Measurements from ENCODE around the gene MTHFSD. TPM values are rescaled to one million over a fixed set of nuclear protein-coding genes. Genes with fewer than 3 reads are reported as not detected.

Gene MTHFSD
- total RNA-seq, 2 experiments from 2014 or later = 20.7 to 22.5 TPM

GRCh38 chr16:86522634-86523033 lies 32.4 kb downstream of the MTHFSD start:
- H3K27ac Mint-ChIP-seq = no peak overlapping the region
- H3K4me1 Mint-ChIP-seq = no peaks in the 10 kb centered on the region
- H3K4me3 Mint-ChIP-seq = no peak overlapping the region
- H3K9me3 Mint-ChIP-seq = no peaks in the 10 kb centered on the region
- H3K36me3 Mint-ChIP-seq = peaks cover 2% of the 10 kb centered on the region
- no peak for DNase-seq
- H3K27me3 Mint-ChIP-seq = peaks cover 34% of the 10 kb centered on the region

DNA sequence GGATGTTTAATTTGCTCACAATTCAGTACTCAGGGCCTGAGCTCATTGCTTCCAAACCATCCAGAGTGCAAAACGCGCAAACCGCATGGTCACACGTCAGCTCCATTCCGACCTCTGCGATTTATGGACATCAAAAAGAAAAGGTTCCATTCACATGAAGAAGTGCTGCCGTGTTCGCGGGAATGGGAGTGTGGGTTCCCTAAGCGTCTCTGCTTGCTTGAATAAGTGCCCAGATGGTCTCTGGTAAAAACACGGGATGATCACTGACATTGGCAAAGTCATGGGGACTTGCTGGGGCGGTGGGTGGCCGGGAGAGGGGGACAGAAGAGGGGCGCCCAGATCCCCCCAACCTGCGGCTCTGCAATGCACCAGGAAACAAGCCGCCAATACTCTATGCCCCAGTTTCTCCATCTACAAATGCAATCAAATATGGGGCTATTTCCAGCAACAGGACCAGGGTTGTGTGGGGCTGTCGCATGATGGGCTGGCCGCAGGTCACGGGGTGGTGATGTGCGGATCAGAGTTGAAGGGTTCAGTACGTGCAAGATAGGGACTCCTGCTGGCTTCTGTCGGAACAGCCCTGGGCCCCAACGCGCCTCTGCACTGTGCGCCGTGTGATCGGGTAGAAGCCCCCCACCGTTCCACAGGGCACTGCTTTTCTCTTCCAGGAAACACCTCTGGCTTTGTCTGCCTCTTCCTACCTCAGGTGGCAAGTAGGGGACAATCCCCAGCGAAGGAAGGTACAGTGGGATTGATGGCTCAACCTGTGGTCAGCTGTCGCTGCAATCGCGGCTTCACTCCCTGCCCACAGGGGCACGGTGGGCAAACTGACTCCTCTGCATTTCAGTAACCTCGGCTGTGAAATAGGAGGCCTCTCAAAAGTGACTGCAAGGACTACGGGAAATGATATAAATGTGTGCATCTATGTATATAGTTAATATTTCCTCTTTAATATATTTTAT lies 33.5 kb downstream of the MTHFSD start:
- no peaks in the 10 kb centered on the region for H3K9me3 Mint-ChIP-seq
- H3K27ac Mint-ChIP-seq = no peak overlapping the region
- H3K4me1 Mint-ChIP-seq = no peaks in the 10 kb centered on the region
- peaks cover 45% of the 10 kb centered on the region for H3K27me3 Mint-ChIP-seq
- no peak for DNase-seq
- H3K4me3 Mint-ChIP-seq = no peak overlapping the region
- H3K36me3 Mint-ChIP-seq = no peaks in the 10 kb centered on the region

DNA sequence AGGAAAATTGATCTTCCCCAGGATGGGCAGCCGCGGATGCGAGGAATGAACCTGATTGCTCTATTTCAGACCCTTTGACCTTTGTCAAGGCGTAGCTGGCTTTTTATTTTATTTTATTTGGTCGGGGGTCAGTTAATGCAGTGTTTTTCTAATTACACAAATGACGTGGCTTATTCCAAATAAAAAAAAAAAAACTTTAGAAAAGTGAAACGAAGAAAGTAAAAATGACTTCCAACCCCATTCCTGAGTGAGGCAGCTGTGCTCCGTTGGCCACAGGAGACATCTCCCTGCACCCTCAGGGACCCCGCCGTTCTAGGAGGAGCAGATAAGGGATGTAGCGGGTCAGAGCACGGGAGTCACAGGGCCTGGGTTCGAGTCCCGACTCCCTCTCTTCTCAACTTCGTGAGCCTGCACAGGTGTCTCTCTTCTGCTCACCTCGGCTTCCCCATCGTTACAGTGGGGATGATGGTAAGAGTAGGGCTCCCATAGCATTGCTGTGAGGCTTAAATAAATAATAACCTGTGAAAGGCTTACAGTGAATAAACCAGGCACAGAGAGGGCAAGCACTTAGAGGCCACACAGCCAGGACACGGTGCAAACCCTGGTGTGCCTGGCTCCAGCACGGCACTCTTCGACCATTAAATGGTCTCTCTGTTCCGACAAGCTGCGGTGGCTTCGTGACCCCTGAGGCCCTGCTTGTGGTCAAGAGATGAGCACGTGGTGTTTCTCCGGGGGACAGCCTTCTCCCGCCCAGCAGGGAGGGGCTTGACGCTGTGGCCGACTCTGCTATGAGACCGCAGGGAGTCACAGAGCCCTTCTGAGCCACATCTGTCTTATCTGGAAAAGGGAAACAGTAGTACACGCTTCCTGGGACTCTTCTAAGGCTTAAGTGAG lies 34.5 kb downstream of the MTHFSD start:
- H3K4me3 Mint-ChIP-seq = no peak overlapping the region
- no peak for DNase-seq
- H3K9me3 Mint-ChIP-seq = no peaks in the 10 kb centered on the region
- no peak overlapping the region for H3K27ac Mint-ChIP-seq
- peaks cover 54% of the 10 kb centered on the region for H3K27me3 Mint-ChIP-seq
- H3K36me3 Mint-ChIP-seq = no peaks in the 10 kb centered on the region
- no peaks in the 10 kb centered on the region for H3K4me1 Mint-ChIP-seq

DNA sequence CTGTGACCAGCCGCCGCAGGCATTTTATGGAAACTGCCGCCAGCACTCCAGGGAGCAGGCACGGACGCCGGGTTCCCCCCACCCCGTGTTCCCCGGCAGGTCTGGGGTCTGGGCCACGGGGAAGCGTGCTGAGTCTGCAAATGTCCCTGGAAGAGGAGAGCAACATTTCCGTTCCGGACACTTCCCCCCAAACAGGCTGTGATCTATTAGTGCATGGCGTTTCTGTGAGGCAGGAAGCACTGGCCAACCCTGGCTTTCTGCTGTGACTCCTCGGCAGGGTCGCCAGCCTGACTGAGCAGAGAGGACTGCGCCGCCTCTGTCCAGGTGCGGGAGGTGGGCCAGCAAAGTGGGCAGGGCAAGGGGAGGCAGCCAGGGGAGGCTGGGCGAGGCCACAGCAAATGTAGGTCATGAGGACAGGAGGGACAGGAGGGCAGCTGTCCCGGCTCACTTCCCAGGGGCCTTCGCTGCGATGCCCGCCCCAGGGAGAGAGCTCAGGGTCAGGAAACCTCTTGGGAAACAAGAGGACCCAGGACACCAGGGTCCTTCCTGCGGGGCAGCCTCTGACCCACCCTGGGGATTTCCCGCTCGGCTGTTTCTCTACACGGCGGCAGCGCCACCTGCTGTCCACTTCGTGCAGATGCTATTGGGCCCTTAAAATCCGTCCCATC lies 35.3 kb downstream of the MTHFSD start:
- Mint-ChIP-seq H3K9me3 (no peaks in the 10 kb centered on the region), H3K36me3 (no peaks in the 10 kb centered on the region), H3K27ac (no peak overlapping the region), H3K4me3 (no peak overlapping the region), H3K4me1 (no peaks in the 10 kb centered on the region), H3K27me3 (peaks cover 60% of the 10 kb centered on the region)
- DNase-seq = peak; percentile 31

GRCh38 chr16:86519007-86519648 lies 35.9 kb downstream of the MTHFSD start:
- H3K4me1 Mint-ChIP-seq = no peaks in the 10 kb centered on the region
- no peak for DNase-seq
- peaks cover 66% of the 10 kb centered on the region for H3K27me3 Mint-ChIP-seq
- H3K4me3 Mint-ChIP-seq = no peak overlapping the region
- no peaks in the 10 kb centered on the region for H3K9me3 Mint-ChIP-seq
- H3K27ac Mint-ChIP-seq = no peak overlapping the region
- H3K36me3 Mint-ChIP-seq = no peaks in the 10 kb centered on the region

- Mint-ChIP-seq H3K4me3 (no peak overlapping the region), H3K36me3 (no peaks in the 10 kb centered on the region), H3K9me3 (no peaks in the 10 kb centered on the region), H3K27ac (no peak overlapping the region), H3K4me1 (peaks cover 6% of the 10 kb centered on the region), H3K27me3 (peaks cover 80% of the 10 kb centered on the region)
- DNase-seq = peak; percentile 50
Measured at GRCh38 chr16:86517652-86518258, 37.3 kb downstream of the MTHFSD start.

DNA sequence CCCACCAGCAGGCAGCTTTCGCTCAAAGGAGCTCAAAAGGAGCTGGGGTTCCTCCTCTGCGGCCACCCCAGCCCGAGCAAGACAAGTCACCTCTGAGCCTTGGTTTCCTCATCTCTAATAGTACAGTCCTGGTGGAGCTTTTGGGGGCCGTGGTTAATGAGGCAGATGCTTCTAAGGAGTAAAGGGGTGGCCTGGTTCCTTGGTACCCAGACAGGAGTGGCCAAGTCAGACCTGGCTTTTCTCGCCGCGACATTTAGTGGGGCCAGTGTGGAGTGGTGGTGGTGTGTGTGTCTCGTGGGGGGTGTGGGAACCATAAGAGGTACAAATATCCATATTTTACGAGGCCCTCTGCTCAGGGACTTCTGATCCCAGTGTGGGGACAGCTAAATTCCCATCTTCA lies 38.0 kb downstream of the MTHFSD start:
- Mint-ChIP-seq H3K9me3 (no peaks in the 10 kb centered on the region), H3K36me3 (no peaks in the 10 kb centered on the region), H3K27ac (no peak overlapping the region), H3K4me3 (no peak overlapping the region), H3K27me3 (peaks cover 85% of the 10 kb centered on the region), H3K4me1 (peaks cover 6% of the 10 kb centered on the region)
- DNase-seq = no peak

DNA sequence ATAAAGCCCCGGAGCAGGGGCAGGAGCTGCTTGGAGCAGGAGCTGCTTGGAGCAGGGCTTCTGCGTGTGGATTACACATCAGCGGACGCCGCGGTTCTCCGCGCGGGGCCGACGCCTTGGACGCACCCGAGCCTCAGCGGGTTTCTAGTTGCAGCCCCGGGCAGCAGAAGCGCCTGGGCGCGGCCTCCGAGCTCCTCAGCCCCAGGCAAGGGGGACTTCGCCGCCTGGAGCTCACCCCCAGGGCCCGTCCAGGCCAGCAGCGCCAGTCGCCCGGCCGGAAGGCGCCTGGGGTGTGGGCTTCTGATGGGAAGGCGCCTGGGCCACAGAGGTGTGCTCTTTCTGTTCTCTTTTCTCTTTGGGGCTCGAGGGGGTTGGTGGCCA lies 38.4 kb downstream of the MTHFSD start:
- peaks cover 86% of the 10 kb centered on the region for H3K27me3 Mint-ChIP-seq
- H3K4me1 Mint-ChIP-seq = peaks cover 7% of the 10 kb centered on the region
- DNase-seq = no peak
- H3K9me3 Mint-ChIP-seq = no peaks in the 10 kb centered on the region
- peaks cover under 1% of the 10 kb centered on the region for H3K36me3 Mint-ChIP-seq
- H3K4me3 Mint-ChIP-seq = no peak overlapping the region
- no peak overlapping the region for H3K27ac Mint-ChIP-seq

GRCh38 chr16:86515777-86516622 lies 39.0 kb downstream of the MTHFSD start:
- no peak for DNase-seq
- Mint-ChIP-seq H3K27ac (no peak overlapping the region), H3K4me1 (peaks cover 8% of the 10 kb centered on the region), H3K4me3 (no peak overlapping the region), H3K36me3 (peaks cover 2% of the 10 kb centered on the region), H3K27me3 (peaks cover 87% of the 10 kb centered on the region), H3K9me3 (no peaks in the 10 kb centered on the region)

DNA sequence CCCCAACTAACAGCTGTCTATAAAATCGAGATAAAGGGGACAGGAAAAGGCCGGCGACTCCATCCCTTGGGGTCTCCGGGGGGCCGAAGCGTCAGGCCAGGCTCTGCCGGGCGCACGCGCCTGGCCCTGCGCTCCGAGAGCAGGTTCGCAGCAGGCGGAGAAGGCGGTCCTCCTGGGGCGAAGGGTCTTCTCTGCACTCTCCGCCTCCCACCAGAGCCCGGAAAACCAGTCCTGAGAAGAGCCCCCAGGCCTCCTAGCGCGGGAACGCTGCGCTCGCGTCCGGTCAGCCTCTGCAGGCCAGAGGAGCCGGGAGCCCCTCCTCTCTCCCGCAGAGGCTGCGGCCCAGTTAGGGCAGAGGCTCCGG lies 39.6 kb downstream of the MTHFSD start:
- Mint-ChIP-seq H3K27me3 (peaks cover 89% of the 10 kb centered on the region), H3K4me1 (peaks cover 8% of the 10 kb centered on the region), H3K9me3 (no peaks in the 10 kb centered on the region), H3K36me3 (peaks cover 2% of the 10 kb centered on the region), H3K27ac (no peak overlapping the region), H3K4me3 (no peak overlapping the region)
- no peak for DNase-seq

- Mint-ChIP-seq H3K36me3 (peaks cover 2% of the 10 kb centered on the region), H3K27me3 (peaks cover 87% of the 10 kb centered on the region), H3K4me3 (no peak overlapping the region), H3K27ac (no peak overlapping the region), H3K9me3 (no peaks in the 10 kb centered on the region), H3K4me1 (peaks cover 8% of the 10 kb centered on the region)
- DNase-seq = no peak
Measured at GRCh38 chr16:86514481-86515376, 40.3 kb downstream of the MTHFSD start.

- peaks cover 86% of the 10 kb centered on the region for H3K27me3 Mint-ChIP-seq
- no peaks in the 10 kb centered on the region for H3K9me3 Mint-ChIP-seq
- no peak overlapping the region for H3K27ac Mint-ChIP-seq
- peaks cover 13% of the 10 kb centered on the region for H3K4me1 Mint-ChIP-seq
- peak overlapping the region; percentile 2 for H3K4me3 Mint-ChIP-seq
- peaks cover 2% of the 10 kb centered on the region for H3K36me3 Mint-ChIP-seq
- DNase-seq = no peak
Measured at GRCh38 chr16:86513471-86514277, 41.4 kb downstream of the MTHFSD start.

Data from activated naive CD8-positive, alpha-beta T cell treated with anti-CD3 and anti-CD28 coated beads for 36 hours (primary cell).